Measurements from ENCODE around the gene TMEM91. TPM values are rescaled to one million over a fixed set of nuclear protein-coding genes. Genes with fewer than 3 reads are reported as not detected.

TMEM91 gene
- polyA plus RNA-seq, 1 donor from 2014 or later = 24.4 TPM

- Histone ChIP-seq H3K4me3 (ENCODE audit: low read length) (peak within 1 kb of the TSS; percentile 68), H3K9me2 (ENCODE audit: insufficient read depth, low read length) (no peaks in the 10 kb centered on the region), H3K9ac (ENCODE audit: low read length) (peak within 1 kb of the TSS; percentile 91), H3K36me3 (ENCODE audit: insufficient read depth, low read length) (no peaks in the 10 kb centered on the region), H3K9me3 (ENCODE audit: low read length) (no peaks in the 10 kb centered on the region), H3K27me3 (ENCODE audit: insufficient read depth, low read depth, low read length) (no peaks in the 10 kb centered on the region), H4K20me1 (ENCODE audit: insufficient read depth) (no peaks in the 10 kb centered on the region), H2AFZ (ENCODE audit: low read depth, low read length) (peak within 1 kb of the TSS; percentile 62), H3K27ac (ENCODE audit: low read length) (peak within 1 kb of the TSS; percentile 97), H3K4me2 (ENCODE audit: low read length) (peak within 1 kb of the TSS; percentile 71), H3K79me2 (replicated peaks; ENCODE audit: insufficient read depth, low read length) (peaks cover 22% of the 10 kb centered on the region), H3F3A (ENCODE audit: insufficient read depth, low read length, poor library complexity, severe bottlenecking) (peaks cover 8% of the 10 kb centered on the region)
- peak; percentile 92 for TF ChIP-seq POLR2AphosphoS5 (IDR thresholded peaks at IDR 0.05)
- TF ChIP-seq TAF1 (IDR thresholded peaks at IDR 0.05; ENCODE audit: low read depth) = peak; percentile 93
- TF ChIP-seq EP300 (conservative IDR thresholded peaks at IDR 0.05; ENCODE audit: poor library complexity, severe bottlenecking) = peak; percentile 61
- peak; percentile 86 for TF ChIP-seq REST (IDR thresholded peaks at IDR 0.05; ENCODE audit: borderline replicate concordance)
- peak; percentile 84 for TF ChIP-seq MXI1 (conservative IDR thresholded peaks at IDR 0.05; ENCODE audit: poor library complexity, severe bottlenecking)
- no peak for TF ChIP-seq RAD21 (conservative IDR thresholded peaks at IDR 0.05)
Observed at GRCh38 chr19:41363753-41364523, 12.4 kb upstream of the TMEM91 start, which contains the start of gene B9D2. B9D2 (minus strand) TSS chr19:41364149; CDS start chr19:41363519, 630 bp downstream.

GRCh38 chr19:41364524-41365391 is 11.6 kb upstream of the TMEM91 start:
- H3K9me2 ChIP-seq (ENCODE audit: insufficient read depth, low read length) = no peaks in the 10 kb centered on the region
- peak overlapping the region; percentile 97 for H3K27ac ChIP-seq (ENCODE audit: low read length)
- H3K27me3 ChIP-seq (ENCODE audit: insufficient read depth, low read depth, low read length) = no peaks in the 10 kb centered on the region
- TF ChIP-seq POLR2AphosphoS5 (IDR thresholded peaks at IDR 0.05) (no peak), SMC3 (conservative IDR thresholded peaks at IDR 0.05; ENCODE audit: poor library complexity) (no peak), TAF1 (IDR thresholded peaks at IDR 0.05; ENCODE audit: low read depth) (no peak), MXI1 (conservative IDR thresholded peaks at IDR 0.05; ENCODE audit: poor library complexity, severe bottlenecking) (no peak), EZH2 (IDR thresholded peaks at IDR 0.05; ENCODE audit: borderline replicate concordance, insufficient read depth, low read length, poor library complexity, severe bottlenecking) (no peak), EP300 (conservative IDR thresholded peaks at IDR 0.05; ENCODE audit: poor library complexity, severe bottlenecking) (no peak), REST (IDR thresholded peaks at IDR 0.05; ENCODE audit: borderline replicate concordance) (no peak), RAD21 (conservative IDR thresholded peaks at IDR 0.05) (no peak), CTCF (IDR thresholded peaks at IDR 0.05; ENCODE audit: poor library complexity, severe bottlenecking) (no peak)
- no peaks in the 10 kb centered on the region for H4K20me1 ChIP-seq (ENCODE audit: insufficient read depth)
- H3K4me3 ChIP-seq (ENCODE audit: low read length) = peak overlapping the region; percentile 68
- H3K9me3 ChIP-seq (ENCODE audit: low read length) = no peaks in the 10 kb centered on the region
- peak overlapping the region; percentile 71 for H3K4me2 ChIP-seq (ENCODE audit: low read length)
- H3K36me3 ChIP-seq (ENCODE audit: insufficient read depth, low read length) = no peaks in the 10 kb centered on the region
- H3K79me2 ChIP-seq (replicated peaks; ENCODE audit: insufficient read depth, low read length) = peaks cover 22% of the 10 kb centered on the region
- H3F3A ChIP-seq (ENCODE audit: insufficient read depth, low read length, poor library complexity, severe bottlenecking) = peaks cover 8% of the 10 kb centered on the region
- H2AFZ ChIP-seq (ENCODE audit: low read depth, low read length) = peak overlapping the region; percentile 62
- H3K9ac ChIP-seq (ENCODE audit: low read length) = peak overlapping the region; percentile 91

All from neural cell (in vitro differentiated cells).